Measurements from ENCODE around the gene TTLL5.

TTLL5 gene

GRCh38 chr14:75861161-75861621 lies 200.1 kb downstream of the TTLL5 start:
- no peak for DNase-seq (ENCODE audit: low read depth in 1 of 2, low spot score in 1 of 2)

GRCh38 chr14:75863221-75863620 lies 202.2 kb downstream of the TTLL5 start:
- DNase-seq (ENCODE audit: low read depth in 1 of 2, low spot score in 1 of 2): no peak

GRCh38 chr14:75864352-75864751 lies 203.3 kb downstream of the TTLL5 start:
- no peak for DNase-seq (ENCODE audit: low read depth in 1 of 2, low spot score in 1 of 2)

GRCh38 chr14:75865531-75865930 lies 204.5 kb downstream of the TTLL5 start:
- no peak for DNase-seq (ENCODE audit: low read depth in 1 of 2, low spot score in 1 of 2)

GRCh38 chr14:75866970-75867369 lies 205.9 kb downstream of the TTLL5 start:
- no peak for DNase-seq (ENCODE audit: low read depth in 1 of 2, low spot score in 1 of 2)

GRCh38 chr14:75871181-75871880 lies 210.3 kb downstream of the TTLL5 start:
- no peak for DNase-seq (ENCODE audit: low read depth in 1 of 2, low spot score in 1 of 2)

- DNase-seq (ENCODE audit: low read depth in 1 of 2, low spot score in 1 of 2): no peak
Measured at GRCh38 chr14:75875958-75876357, 214.9 kb downstream of the TTLL5 start.

- DNase-seq (ENCODE audit: low read depth in 1 of 2, low spot score in 1 of 2): no peak
Measured at GRCh38 chr14:75876530-75876929, 215.5 kb downstream of the TTLL5 start.

GRCh38 chr14:75877292-75877691 lies 216.2 kb downstream of the TTLL5 start:
- DNase-seq (ENCODE audit: low read depth in 1 of 2, low spot score in 1 of 2): no peak

GRCh38 chr14:75877884-75878283 lies 216.8 kb downstream of the TTLL5 start:
- DNase-seq (ENCODE audit: low read depth in 1 of 2, low spot score in 1 of 2): no peak

- DNase-seq (ENCODE audit: low read depth in 1 of 2, low spot score in 1 of 2): no peak
Measured at GRCh38 chr14:75879031-75879430, 218.0 kb downstream of the TTLL5 start.

GRCh38 chr14:75880512-75880911 lies 219.5 kb downstream of the TTLL5 start:
- no peak for DNase-seq (ENCODE audit: low read depth in 1 of 2, low spot score in 1 of 2)

- DNase-seq (ENCODE audit: low read depth in 1 of 2, low spot score in 1 of 2): no peak
Measured at GRCh38 chr14:75881994-75882393, 220.9 kb downstream of the TTLL5 start.

- DNase-seq (ENCODE audit: low read depth in 1 of 2, low spot score in 1 of 2): no peak
Measured at GRCh38 chr14:75884198-75884611, 223.2 kb downstream of the TTLL5 start.

GRCh38 chr14:75885829-75886228 lies 224.8 kb downstream of the TTLL5 start:
- no peak for DNase-seq (ENCODE audit: low read depth in 1 of 2, low spot score in 1 of 2)

- DNase-seq (ENCODE audit: low read depth in 1 of 2, low spot score in 1 of 2): no peak
Measured at GRCh38 chr14:75886636-75887348, 225.7 kb downstream of the TTLL5 start.

- DNase-seq (ENCODE audit: low read depth in 1 of 2, low spot score in 1 of 2): no peak
Measured at GRCh38 chr14:75888945-75889344, 227.9 kb downstream of the TTLL5 start.

- DNase-seq (ENCODE audit: low read depth in 1 of 2, low spot score in 1 of 2): no peak
Measured at GRCh38 chr14:75896341-75896740, 235.3 kb downstream of the TTLL5 start.

- no peak for DNase-seq (ENCODE audit: low read depth in 1 of 2, low spot score in 1 of 2)
Measured at GRCh38 chr14:75904311-75904710, 243.3 kb downstream of the TTLL5 start.

GRCh38 chr14:75905147-75905904 lies 244.3 kb downstream of the TTLL5 start:
- DNase-seq (ENCODE audit: low read depth in 1 of 2, low spot score in 1 of 2): no peak

- no peak for DNase-seq (ENCODE audit: low read depth in 1 of 2, low spot score in 1 of 2)
Measured at GRCh38 chr14:75906228-75906627, 245.2 kb downstream of the TTLL5 start.

Measured in activated T-helper 1 cell treated with anti-CD3 and anti-CD28 coated beads, Interleukin-2, amount 50 U/mL, for 16 hours (primary cell).